ENCODE data around the gene LUZP2.

DNA sequence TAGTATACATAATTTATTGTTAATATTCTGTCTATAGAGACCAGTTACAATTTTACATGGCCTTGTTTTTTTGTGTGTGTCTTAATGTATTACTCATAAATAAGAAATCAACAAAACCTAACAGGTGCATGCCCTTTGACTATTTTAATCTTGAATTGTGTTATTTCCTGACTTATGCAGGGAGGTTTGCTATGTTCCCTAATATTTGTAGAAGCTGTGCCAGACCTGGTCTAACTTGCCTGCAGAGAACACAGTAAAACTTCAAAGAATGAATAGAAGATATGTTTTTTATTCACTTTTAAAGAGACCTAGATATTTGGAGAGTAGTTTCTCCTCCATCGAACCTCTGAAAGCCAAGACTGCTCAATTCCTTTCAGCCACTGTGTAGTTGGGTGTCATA is 234.7 kb downstream of the LUZP2 start:
- TF ChIP-seq GATA3 (IDR thresholded peaks at IDR 0.05; ENCODE audit: low read depth, low read length) (no peak), GATA2 (IDR thresholded peaks at IDR 0.05; ENCODE audit: low read depth, low read length) (no peak)
